Skin of body (tissue), 2 donors: ENCODE data around the gene GMDS. TPM values are rescaled to one million over a fixed set of nuclear protein-coding genes. Genes with fewer than 3 reads are reported as not detected.

Experiments
- DNase-seq: peaks from one replicate; lab custom pipeline; 2025; lab: John Stamatoyannopoulos, UW
- total RNA-seq: library from RNA; depleted of rRNA; stranded (reverse); fragments of >200 nt; gene quantifications from one replicate; pipeline ENCODE4 v1.2.3, GENCODE V29; 2014

Gene GMDS
- total RNA-seq, 1 donor from 2014 or later: 12.5 TPM

- no peak for DNase-seq
Measured at GRCh38 chr6:1595271-1596087, 649.9 kb downstream of the GMDS start.

- DNase-seq: no peak
Measured at GRCh38 chr6:1594445-1595200, 650.8 kb downstream of the GMDS start.

GRCh38 chr6:1593958-1594314 is 651.5 kb downstream of the GMDS start:
- no peak for DNase-seq

- DNase-seq: no peak
Measured at GRCh38 chr6:1593286-1593957, 652.0 kb downstream of the GMDS start.

GRCh38 chr6:1592852-1593251 is 652.6 kb downstream of the GMDS start:
- DNase-seq: no peak

- no peak for DNase-seq
Measured at GRCh38 chr6:1591926-1592325, 653.5 kb downstream of the GMDS start.

GRCh38 chr6:1591243-1591642 is 654.2 kb downstream of the GMDS start:
- no peak for DNase-seq

- no peak for DNase-seq
Measured at GRCh38 chr6:1590580-1590979, 654.8 kb downstream of the GMDS start.

GRCh38 chr6:1589208-1589607 is 656.2 kb downstream of the GMDS start:
- no peak for DNase-seq

GRCh38 chr6:1587977-1588376 is 657.4 kb downstream of the GMDS start:
- DNase-seq: no peak

- no peak for DNase-seq
Measured at GRCh38 chr6:1587546-1587945, 657.9 kb downstream of the GMDS start.

GRCh38 chr6:1586861-1587450 is 658.4 kb downstream of the GMDS start:
- no peak for DNase-seq

GRCh38 chr6:1586256-1586655 is 659.1 kb downstream of the GMDS start:
- no peak for DNase-seq

- DNase-seq: no peak
Measured at GRCh38 chr6:1585669-1586049, 659.7 kb downstream of the GMDS start.

- no peak for DNase-seq
Measured at GRCh38 chr6:1584996-1585668, 660.3 kb downstream of the GMDS start.

- no peak for DNase-seq
Measured at GRCh38 chr6:1584146-1584545, 661.3 kb downstream of the GMDS start.

- DNase-seq: no peak
Measured at GRCh38 chr6:1581120-1581991, 664.0 kb downstream of the GMDS start.

- no peak for DNase-seq
Measured at GRCh38 chr6:1580585-1580984, 664.8 kb downstream of the GMDS start.

GRCh38 chr6:1580109-1580508 is 665.3 kb downstream of the GMDS start:
- no peak for DNase-seq

GRCh38 chr6:1579096-1579495 is 666.3 kb downstream of the GMDS start:
- no peak for DNase-seq
